Measurements from ENCODE around the gene DIAPH3.
"Not testable (repeated sequence)": the region's sequence is repeated elsewhere in the genome, so short reads cannot be mapped to it uniquely, and the experiment has no call there.

DIAPH3 gene

DNA sequence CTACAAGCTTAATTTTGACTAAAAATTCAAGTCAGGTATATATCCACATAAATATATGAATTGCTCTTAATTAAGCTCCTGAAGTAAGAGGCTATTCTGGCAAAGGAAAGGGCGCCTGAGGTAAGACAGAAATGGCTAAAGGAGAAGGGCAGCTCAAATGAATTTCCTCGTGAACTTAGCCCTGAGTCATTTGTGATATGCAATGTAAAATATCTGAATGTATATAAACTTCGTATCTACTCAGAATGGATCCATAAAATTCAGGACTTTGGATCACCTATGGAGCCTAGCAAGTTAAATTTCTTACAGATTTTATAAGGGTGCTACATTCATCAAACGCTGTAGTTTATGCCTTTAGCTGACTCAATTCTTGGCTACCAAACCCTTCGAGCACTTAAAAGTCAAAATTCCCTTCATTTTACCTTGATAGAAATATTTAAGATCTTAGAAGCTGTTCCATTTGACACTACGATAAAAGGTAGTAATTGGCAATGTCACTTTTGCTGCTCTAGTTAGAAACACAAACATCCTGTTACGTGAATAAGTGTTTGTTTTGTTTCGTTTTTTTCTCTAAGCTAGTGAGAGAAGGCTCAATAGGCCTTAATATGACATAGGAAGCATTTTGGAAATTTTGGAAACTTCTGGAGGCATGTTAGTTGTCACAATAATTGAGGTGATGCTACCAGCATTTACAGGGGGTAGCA, 69.2 kb downstream of the DIAPH3 start:
- no peak for DNase-seq

DNA sequence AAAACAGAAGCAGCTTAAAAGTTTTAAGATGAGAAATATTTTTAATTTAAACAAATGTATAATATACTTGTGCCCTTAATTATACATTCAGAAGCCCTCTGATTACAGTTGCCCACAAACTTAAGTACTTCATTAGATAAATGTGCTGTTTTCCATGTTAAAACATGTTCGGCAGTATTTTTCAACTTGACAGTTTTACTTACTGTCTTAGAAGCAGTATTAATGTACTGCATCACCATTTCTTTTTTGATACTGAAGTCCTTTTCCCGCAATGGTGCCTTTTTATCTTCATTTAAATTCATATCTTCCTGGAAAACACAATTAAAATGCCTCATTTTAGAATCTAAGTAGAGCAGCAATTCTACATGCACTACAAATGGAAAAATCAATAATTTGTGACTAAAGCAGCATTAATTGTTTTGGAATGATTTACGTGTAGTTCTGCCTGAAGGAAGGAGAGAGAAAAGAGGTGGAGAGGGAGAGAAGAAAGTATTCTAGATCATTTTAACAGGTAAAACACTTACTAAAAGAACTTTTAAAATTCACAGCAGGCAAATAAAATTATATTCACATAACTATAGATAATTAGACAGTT, 70.2 kb downstream of the DIAPH3 start:
- no peak for DNase-seq

DNA sequence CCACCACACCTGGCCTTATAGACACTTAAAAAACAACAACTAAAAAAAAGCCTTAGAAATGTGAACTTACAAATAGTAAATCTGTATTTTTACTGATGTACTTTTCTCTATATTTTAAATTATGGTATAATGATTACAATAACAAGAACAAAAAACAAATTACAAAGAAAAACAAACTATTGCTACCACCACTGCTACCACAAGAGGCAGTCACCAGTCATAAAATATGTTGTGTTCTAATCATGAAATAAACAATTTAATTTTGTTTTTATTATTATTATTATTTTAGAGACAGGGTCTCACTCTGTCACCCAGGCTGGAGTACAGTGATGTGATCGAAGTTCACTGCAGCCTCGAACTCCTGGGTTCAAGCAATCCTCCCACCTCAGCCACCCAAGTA, 72.2 kb downstream of the DIAPH3 start:
- no peak for DNase-seq

DNA sequence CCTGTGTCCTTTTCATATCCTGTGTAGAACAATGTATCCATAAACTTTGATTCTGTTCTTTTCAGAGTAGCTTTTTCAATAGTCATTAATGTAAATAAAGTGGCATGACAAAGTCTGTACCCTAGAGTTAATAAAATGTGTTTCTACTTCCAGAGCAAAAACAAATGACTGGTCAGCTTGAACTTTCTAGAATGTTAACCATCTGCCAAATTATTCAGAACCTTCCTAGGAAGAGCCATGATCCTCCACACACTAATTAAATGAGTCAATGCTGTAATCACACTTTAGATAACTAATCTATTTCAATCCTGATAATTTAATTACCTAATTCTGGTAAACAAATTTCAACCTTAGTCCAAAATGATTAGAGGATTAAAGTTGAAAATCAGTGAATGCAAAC, 73.2 kb downstream of the DIAPH3 start:
- no peak for DNase-seq

DNA sequence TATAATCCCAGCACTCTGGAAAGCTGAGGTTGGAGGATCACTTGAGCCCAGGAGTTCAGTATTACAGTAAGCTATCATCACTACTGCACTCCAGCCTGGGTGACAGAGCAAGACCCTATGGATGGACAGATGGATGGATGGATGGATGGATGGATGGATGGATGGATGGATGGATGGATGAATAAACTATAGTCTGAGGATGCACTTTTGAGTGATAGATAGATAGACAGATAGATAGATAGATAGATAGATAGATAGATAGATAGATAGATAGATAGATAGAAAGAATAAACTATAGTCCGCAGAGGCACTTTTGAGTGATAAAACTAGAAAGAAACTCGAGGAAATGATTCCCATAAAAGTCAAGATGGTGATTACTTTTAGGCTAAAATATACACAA, 79.9 kb downstream of the DIAPH3 start:
- not testable (repeated sequence) for DNase-seq

DNA sequence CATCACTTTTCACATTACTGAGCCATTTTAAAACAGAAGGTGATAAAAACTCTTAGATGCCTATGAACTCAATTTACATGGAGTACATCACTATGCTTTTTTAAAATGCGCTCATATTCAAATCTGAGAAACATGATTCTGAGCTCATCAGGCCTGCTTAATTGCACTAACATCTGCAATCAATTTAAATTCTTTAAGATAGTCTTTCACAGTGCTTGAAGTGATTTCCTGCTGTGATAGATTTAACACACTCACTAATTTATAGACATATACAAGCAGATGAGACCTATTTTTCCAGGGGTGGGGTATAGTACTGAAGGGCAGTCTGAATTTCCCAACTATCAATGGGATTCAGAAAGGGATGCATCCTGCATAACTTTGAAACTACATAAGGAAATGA, 82.9 kb downstream of the DIAPH3 start:
- no peak for DNase-seq

DNA sequence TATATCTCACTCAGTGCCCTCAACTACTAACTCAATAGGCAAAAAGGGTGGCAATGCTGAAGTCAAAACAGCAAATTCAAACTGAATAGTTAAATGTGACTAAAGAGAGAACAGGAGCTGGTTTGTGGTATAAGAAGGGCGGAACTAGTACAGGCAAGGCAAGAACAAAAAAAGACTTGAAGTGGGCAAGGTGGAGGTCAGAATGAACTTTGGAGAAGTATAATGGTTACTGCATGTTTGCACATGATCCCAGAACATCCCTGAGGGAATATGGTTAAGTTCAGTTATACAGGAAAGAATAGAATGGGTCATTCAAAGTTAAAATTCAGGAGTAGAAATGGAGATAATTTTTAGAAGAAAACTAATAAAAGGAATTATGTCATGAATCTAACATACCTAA, 85.5 kb downstream of the DIAPH3 start:
- no peak for DNase-seq

DNA sequence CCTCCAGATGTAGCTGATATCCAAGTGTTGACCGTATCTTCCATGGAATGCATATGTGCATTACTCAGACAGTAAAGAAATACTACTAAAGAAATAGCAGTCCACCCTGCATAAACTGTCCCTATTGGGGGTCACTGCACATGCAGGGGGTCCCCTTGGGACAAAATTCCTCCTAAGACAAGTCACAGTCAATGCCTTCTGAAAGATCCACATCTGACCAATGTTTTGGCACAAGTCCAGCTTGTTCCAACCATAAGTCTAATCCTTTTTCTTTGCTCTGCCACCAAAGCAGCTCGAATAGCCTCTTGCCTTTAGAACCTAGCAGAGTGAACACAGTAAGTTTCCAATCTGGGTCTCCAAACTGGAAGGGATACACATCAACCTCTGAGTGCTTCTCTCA, 87.9 kb downstream of the DIAPH3 start:
- DNase-seq, result no peak

DNA sequence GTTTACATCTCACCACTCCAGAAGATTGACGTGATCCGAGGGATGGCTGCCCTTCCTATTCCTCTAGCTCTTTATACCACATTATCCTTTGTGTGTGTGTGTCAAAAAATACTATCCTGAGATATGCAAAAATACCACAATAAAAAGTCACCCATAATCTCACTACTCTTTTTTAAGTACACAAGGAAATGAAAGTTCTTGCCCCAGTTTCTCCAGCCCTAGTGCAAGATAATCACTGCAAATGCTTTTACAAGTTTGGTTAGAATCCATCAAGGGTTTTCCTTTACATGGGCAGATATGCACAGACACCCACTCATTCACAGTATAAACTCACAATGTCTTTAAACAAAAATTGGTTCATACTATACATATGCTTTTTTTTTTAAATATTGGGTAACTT, 89.3 kb downstream of the DIAPH3 start:
- DNase-seq, result no peak

DNA sequence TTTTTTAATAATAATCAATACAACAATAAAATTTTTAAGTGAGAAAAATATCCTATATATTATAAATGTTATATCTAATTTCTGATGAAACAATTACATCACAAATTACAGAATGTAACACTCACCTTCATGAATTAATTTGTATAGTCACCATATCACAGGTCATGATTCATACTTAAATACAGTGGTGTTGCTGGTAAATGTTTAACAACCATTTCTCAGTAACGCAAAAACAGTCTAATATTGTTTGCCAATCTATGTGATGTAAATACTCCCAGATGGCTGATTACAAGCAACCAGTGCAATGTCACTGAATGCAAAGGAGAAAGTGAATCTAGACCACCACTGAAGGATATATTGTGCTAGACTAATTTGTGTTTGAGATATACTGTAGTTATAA, 97.5 kb downstream of the DIAPH3 start:
- no peak for DNase-seq

DNA sequence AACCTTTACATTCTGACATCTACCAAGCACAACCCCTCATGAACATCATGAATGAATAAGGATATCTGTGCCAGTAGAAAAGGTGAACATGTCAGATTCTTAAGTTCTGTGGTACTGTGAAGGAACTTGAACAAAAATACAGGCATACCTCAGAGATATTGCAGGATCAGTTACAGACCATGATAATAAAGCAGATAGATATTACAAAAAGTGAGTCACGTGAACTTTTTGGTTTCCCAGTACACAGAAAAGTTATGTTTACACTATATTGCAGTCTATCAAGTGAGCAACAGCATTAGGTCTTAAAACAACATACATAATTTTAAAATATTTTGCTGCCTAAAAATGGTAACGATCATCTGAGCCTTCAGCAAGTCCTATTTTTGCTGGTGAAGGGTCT, 101.2 kb downstream of the DIAPH3 start:
- no peak for DNase-seq

DNA sequence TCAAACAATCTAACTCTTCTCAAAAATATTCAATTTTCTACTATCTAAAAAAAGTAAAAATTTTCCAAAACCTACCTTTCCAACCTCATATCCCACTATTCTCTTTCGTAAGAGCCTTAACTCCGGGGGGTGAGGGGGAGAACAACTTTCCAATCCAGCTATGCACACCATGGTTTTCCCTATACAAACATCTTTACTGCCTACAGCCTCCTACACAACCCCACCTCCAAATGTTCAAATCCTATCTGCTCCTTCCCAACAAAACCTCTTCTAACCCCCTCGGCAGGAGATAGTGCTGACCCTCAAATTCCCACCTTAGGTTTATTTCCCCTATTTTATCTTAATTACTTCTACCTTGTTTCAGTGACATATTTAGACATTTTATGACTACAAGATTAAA, 102.0 kb downstream of the DIAPH3 start:
- no peak for DNase-seq

DNA sequence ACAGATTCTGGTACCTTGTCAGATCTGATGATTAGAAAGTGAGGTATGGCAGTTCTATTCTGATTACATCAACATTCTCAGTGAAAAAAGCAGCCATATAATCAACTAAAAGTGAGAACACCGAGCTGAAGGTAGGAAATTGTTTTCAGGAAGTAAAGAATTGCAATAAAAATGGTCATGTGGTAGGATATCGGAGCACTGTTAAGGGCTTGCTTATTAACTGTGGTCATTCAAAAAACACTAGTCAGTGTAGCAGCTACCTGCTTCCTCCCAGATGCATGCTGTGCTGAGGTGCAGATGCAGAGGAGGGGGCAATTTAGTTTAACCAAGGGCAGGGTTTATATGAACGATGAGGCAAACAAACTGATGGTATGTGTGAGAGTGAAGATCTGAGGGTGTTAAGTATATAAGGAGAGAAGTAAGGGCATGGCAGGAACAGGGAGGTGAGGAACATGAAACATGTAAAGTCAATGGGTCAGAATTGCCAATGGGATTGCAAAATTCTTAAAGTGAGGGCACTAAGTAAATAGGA, 111.9 kb downstream of the DIAPH3 start:
- DNase-seq, result no peak

DNA sequence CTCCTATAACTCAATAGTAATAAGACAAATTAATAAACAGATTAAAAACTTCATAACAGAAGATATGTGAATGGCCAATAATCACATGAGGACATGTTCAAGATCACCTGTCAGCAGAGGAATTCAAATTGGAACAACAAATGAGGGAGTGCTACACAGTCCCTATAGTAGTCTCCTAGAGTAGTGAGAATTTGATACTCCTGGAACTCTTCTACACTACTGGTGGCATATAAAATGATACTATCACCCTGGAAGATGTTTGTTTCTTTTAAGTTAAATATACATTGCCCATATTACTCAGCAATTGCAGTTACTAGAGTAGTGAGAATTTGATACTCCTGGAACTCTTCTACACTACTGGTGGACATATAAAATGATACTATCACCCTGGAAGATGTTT, 115.4 kb downstream of the DIAPH3 start:
- DNase-seq, result not testable (repeated sequence)

DNA sequence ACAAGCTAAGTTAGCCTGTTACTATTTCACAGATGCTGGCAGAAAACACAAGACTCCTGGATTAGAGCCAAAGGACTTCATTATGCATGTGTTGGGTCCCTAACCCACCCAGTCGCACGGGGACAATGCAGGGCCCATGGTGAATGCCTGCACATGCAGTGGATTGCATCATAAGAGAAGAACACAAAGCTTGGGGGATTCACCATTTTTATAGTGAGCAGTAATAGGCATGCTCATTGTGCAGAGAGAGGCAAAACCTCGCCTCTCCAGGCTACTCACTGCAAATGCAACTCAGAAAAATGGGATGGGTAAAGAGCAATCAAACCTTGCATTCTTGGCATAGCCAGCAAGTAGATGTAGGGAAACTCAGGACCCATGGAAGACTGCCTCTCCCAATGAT, 115.8 kb downstream of the DIAPH3 start:
- no peak for DNase-seq

DNA sequence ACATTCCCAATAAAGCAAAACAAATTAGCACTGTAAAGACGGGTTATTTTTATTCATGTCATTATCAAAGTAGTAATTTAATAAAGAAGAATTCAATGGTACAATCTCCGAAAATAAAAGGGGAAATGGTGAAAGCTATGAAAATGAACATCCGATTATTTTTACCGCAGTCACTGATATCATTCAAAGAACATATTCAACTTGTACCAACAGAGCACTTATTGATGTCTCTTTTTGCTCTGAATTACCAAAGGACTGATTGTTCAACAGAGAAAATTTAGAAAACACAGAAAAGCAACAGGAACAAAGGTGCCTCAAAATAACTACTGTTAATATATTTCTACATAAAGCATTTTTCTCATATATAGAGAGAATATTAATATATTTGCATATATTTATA, 119.4 kb downstream of the DIAPH3 start:
- no peak for DNase-seq

DNA sequence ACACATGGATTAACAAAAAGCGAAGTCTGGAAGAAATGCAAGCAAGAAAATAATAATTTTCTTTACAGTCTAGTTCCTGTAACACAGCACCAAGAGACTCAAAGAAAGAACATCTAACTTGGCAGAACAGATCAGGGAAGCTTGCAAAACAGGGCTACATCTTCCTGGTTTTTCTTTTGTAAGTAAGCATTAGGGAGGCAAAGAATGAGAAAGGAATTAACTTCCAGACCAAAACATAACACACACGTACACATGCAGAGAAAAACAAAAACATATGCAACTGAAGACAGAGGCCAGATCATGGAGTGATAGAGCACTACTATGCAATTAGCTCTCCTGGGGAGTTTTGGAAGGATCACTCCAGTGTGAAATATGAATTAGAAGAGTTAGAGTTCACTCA, 120.5 kb downstream of the DIAPH3 start:
- no peak for DNase-seq

DNA sequence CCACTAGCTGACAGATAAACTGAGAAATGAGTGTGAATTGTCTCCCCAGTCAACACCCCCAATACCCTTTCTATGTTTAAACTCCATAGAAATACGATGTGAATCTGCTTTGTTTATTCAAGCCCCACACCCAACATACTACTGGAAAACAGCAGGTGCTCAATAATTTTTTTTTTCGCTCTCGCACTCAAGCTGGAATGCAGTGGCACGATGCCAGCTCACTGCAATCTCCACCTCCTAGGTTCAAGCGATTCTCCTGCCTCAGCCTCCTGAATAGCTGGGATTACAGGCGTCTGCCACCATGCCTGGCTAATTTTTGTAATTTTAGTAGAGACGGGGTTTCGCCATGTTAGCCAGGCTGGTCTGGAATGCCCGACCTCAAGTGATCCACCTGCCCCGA, 123.1 kb downstream of the DIAPH3 start:
- DNase-seq, result not testable (repeated sequence)

DNA sequence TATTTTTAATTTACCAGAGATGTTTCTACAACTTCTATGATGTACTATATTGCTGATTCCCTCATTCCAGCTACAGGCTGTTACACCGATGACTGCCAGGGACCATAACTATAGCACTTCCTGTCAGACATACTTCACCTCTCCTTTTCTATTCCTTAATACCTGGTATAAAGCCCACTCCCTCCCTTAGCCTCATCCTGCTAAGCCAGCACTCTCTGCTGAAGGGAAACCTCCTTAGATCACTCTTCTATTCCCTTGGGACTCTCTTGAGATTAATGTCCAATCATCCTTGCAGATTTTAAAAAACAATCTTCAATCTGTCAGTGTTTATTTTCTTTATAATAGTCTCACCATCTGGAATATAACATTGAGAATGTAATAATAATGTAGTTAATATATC, 127.9 kb downstream of the DIAPH3 start:
- DNase-seq, result no peak

DNA sequence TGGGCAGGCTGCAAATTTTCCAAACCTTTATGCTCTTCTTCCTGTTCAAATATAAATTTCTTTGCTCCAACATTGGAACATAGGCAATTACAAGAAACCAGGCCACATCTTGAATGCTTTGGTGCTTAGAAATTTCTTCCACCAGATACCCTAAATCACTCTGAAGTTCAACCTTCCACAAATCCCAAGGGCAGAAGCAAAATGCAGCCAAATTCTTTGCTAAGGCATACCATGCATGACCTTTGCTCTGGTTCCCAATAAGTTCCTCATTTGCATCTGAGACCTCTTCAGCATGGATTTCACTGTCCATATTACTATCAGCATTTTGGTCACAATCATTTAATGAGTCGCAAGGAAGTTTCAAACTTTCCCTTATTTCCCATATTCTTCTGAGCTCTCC, 130.9 kb downstream of the DIAPH3 start:
- no peak for DNase-seq

DNA sequence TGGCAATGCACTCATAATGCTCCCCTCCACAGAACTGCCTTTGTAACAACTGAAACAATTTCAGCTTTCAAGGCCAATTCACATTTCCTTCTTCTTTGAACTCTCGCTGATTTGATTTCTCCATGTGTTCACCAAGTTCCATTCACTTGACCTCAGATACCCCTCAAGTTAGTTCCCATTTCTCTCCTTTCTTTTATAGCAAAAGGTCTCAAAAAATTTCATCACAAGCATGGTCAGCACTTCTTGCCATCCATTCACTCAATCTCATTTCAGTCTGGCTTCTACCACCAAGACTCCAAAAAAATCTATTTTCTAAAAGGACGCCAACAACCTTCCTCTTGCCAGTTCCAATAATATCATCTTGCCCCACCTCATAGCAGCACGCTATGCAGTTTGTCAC, 135.7 kb downstream of the DIAPH3 start:
- DNase-seq, result no peak

DNA sequence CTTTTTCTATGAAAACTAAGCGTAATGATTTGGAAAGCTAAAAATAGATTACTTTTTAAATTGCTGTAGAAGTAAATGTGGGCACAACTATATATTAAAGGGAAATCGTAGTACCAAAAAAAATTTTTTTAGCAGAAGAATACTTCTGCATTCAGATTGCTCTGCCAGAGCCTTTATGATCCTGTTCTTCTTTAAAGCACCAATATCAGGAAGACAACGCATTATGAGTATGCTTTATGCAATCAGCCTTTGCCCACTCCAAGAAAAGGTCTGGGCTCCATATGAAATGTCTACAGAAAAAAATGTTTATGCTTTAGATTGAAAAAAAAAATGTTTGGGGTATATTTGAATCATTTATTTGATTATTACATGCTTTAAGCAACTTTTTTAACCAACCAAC, 137.4 kb downstream of the DIAPH3 start:
- no peak for DNase-seq

DNA sequence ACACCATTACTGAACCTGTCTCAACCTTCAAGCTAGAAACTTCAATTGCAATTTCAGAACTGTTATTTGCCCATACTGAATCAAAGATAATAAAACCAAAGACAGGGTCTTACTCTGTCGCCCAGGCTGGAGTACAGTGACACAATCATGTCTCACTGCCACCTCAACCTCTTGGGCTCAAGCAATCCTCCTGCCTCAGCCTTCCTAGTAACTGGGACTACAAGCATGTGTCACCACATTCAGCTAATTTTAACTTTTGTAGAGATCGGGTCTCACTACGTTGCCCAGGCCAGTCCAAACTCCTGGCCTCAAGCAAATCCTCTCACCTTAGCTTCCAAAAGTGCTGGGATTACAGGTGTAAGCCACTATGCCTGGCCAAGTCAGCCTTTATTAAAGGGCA, 143.4 kb downstream of the DIAPH3 start:
- no peak for DNase-seq

DNA sequence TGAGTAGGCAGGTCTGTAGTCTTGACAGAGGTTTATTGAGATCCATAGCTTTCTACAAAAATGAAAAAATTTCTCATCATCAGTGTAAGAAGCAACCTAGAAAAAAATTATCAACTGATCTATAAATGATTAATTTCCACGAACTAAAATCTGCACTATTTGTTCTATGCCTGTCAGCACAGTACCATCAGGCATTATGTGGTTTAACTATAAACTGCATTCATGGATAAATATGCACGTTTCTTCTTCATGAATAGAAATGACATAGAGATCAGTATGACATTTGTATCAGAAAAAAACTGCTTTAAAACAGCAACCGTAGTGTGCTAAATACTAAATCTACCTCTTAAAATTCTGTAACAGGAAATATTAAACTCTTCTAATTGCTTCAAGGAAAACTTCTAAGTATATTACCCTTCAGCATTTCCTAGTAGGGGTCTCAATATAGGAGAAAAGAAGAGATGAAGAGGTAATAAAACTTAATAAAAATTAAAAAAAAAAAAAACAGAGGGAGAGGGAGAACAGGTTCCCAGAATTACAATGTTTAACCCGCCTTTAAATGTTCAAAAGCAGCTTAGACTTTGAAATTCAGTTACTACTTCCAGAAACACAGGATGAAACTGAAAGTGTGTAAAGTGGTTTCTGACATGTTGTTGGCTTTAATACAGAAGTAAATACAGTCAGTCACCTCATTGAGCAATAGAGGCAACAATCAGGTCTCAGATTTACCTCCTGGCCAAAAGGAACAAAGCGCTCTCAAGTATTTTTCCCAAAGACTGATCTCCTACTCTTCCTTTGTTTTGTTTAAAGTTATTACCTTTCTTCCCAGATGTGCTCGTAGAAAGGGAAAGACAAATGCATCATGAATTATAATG, 144.4 kb downstream of the DIAPH3 start:
- DNase-seq, result no peak

Measured in activated CD4-positive, alpha-beta T cell treated with anti-CD3 and anti-CD28 coated beads, Interleukin-2, amount 50 U/mL, for 48 hours (primary cell).